CD14-positive monocyte (primary cell): Measurements from ENCODE around the gene CYP26C1. TPM values are rescaled to one million over a fixed set of nuclear protein-coding genes. Genes with fewer than 3 reads are reported as not detected.

Experiments
- DNase-seq, 3 donors: peaks; one replicate each; pipeline ENCODE4 v3.0.0-alpha.2; 2011 to 2022
- H2AFZ ChIP-seq: 2 replicates; pipeline ENCODE4 v1.6.0; 2012; ENCODE audit warnings: mild to moderate bottlenecking, low read depth, low read length, inconsistent platforms; ENCODE audit not compliant: insufficient read depth, poor library complexity, severe bottlenecking
- H3K27ac ChIP-seq, 2 donors: 1 replicate in 1 of 2; 2 replicates in 1 of 2; pipeline ENCODE4 v1.5.1; 2012 to 2013; ENCODE audit warnings: low read length in 2 of 2, control low read depth in 1 of 2, inconsistent platforms in 1 of 2, low read depth in 1 of 2, mild to moderate bottlenecking in 1 of 2
- H3K27me3 ChIP-seq, 2 donors: one replicate each; pipeline versions ENCODE4 v1.6.0 to v1.6.1; 2011 to 2013; ENCODE audit warnings: low read length in 2 of 2; ENCODE audit not compliant: control insufficient read depth in 2 of 2, insufficient read depth in 2 of 2
- H3K36me3 ChIP-seq, 2 donors: replicated peaks in 1 of 2; 1 replicate in 1 of 2; 2 replicates in 1 of 2; pipeline versions ENCODE4 v1.5.1 to v1.6.1; 2012 to 2013; ENCODE audit warnings: low read length in 2 of 2, control low read depth in 1 of 2, inconsistent platforms in 1 of 2, mild to moderate bottlenecking in 1 of 2; ENCODE audit not compliant: insufficient read depth in 2 of 2, control insufficient read depth in 1 of 2
- H3K4me1 ChIP-seq, 2 donors: 1 replicate in 1 of 2; 2 replicates in 1 of 2; pipeline versions ENCODE4 v1.5.1 to v1.6.1; 2012 to 2013; ENCODE audit warnings: low read length in 2 of 2, control low read depth in 1 of 2, inconsistent platforms in 1 of 2, mild to moderate bottlenecking in 1 of 2, moderate library complexity in 1 of 2; ENCODE audit not compliant: insufficient read depth in 2 of 2, control insufficient read depth in 1 of 2
- H3K4me2 ChIP-seq: replicated peaks from 2 replicates; pipeline ENCODE3; 2012; ENCODE audit warnings: low read length, moderate library complexity, mild to moderate bottlenecking; ENCODE audit not compliant: poor library complexity, severe bottlenecking; ENCODE audit errors: extremely low read depth
- H3K4me3 ChIP-seq, 3 experiments: fragments of 200-600 bp in 1 of 3; sonication (generic) in 1 of 3; replicated peaks in 1 of 3; 1 replicate in 2 of 3; 2 replicates in 1 of 3; pipeline ENCODE4 v1.5.1; 2011 to 2013; ENCODE audit warnings: low read length in 3 of 3, mild to moderate bottlenecking in 3 of 3, control low read depth in 2 of 3, low read depth in 2 of 3, inconsistent platforms in 1 of 3, moderate library complexity in 1 of 3
- H3K79me2 ChIP-seq: 2 replicates; pipeline ENCODE4 v1.6.0; 2012; ENCODE audit warnings: mild to moderate bottlenecking, control low read depth, inconsistent platforms, low read length, moderate library complexity; ENCODE audit not compliant: insufficient read depth
- H3K9ac ChIP-seq: 2 replicates; pipeline ENCODE4 v1.6.0; 2017; ENCODE audit warnings: low read length, mild to moderate bottlenecking; ENCODE audit not compliant: insufficient read depth, poor library complexity, severe bottlenecking
- H3K9me3 ChIP-seq, 2 donors: replicated peaks in 1 of 2; 1 replicate in 1 of 2; 2 replicates in 1 of 2; pipeline versions ENCODE4 v1.5.1 to v1.6.1; 2012 to 2013; ENCODE audit warnings: low read length in 2 of 2, control low read depth in 1 of 2; ENCODE audit not compliant: control insufficient read depth in 1 of 2, insufficient read depth in 1 of 2
- H4K20me1 ChIP-seq: 2 replicates; pipeline ENCODE4 v1.6.0; 2012; ENCODE audit warnings: mild to moderate bottlenecking, low read length, control low read depth, moderate library complexity; ENCODE audit not compliant: insufficient read depth
- H3K27ac Mint-ChIP-seq, 7 donors: one replicate each; pipeline ENCODE4 v1.8.0; 2020; ENCODE audit warnings: mild to moderate bottlenecking in 7 of 7, mixed read lengths in 7 of 7, moderate library complexity in 6 of 7, inconsistent platforms in 2 of 7
- H3K27me3 Mint-ChIP-seq, 3 donors: one replicate each; pipeline ENCODE4 v1.8.0; 2021 to 2022; ENCODE audit warnings: low read depth in 3 of 3, mild to moderate bottlenecking in 3 of 3, mixed read lengths in 3 of 3, moderate library complexity in 3 of 3, inconsistent platforms in 1 of 3
- H3K36me3 Mint-ChIP-seq, 2 donors: one replicate each; pipeline ENCODE4 v1.8.0; 2020; ENCODE audit warnings: mixed read lengths in 2 of 2, inconsistent platforms in 1 of 2, mild to moderate bottlenecking in 1 of 2
- H3K4me1 Mint-ChIP-seq: one replicate; pipeline ENCODE4 v1.8.0; 2020; ENCODE audit warnings: mild to moderate bottlenecking, mixed read lengths
- H3K4me3 Mint-ChIP-seq, 2 donors: one replicate each; pipeline ENCODE4 v1.8.0; 2020; ENCODE audit warnings: mild to moderate bottlenecking in 2 of 2, mixed read lengths in 2 of 2, moderate library complexity in 1 of 2
- H3K9me3 Mint-ChIP-seq, 7 donors: one replicate each; pipeline ENCODE4 v1.8.0; 2020 to 2022; ENCODE audit warnings: mixed read lengths in 7 of 7, mild to moderate bottlenecking in 6 of 7, moderate library complexity in 6 of 7, inconsistent platforms in 2 of 7
- WGBS: methylation state at CpG from one replicate; pipeline ENCODE4 v1.1.5; 2013; ENCODE audit warnings: missing lambda C conversion rate; ENCODE audit not compliant: insufficient coverage; 5-methylcytosine and 5-hydroxymethylcytosine counted together
- intact Hi-C, 2 donors: fragments of 100-400 bp; cut with micrococcal nuclease; formaldehyde crosslinking; loops; one replicate each; pipeline versions ENCODE4 v1.15.0 to v1.15.1; 2023
- polyA plus RNA-seq, 3 donors: library from polyadenylated mRNA; depleted of rRNA in 1 of 3; unstranded in 2 of 3; stranded (reverse) in 1 of 3; fragments of 300-500 nt in 2 of 3; fragments of >200 nt in 1 of 3; fragmentation: Illumina TruSeq in 2 of 3; gene quantifications; 1 replicate in 2 of 3; 2 replicates in 1 of 3; pipeline ENCODE4 v1.2.3, GENCODE V29; 2012 to 2021
- TF ChIP-seq, protein P1 (sequence below): fragments of 200-600 bp; IDR thresholded peaks from one replicate; pipeline ENCODE4 v1.8.0; 2022; ENCODE audit warnings: antibody characterized with exemption, mild to moderate bottlenecking

The CYP26C1 gene
- polyA plus RNA-seq, 3 donors = not detected

DNA sequence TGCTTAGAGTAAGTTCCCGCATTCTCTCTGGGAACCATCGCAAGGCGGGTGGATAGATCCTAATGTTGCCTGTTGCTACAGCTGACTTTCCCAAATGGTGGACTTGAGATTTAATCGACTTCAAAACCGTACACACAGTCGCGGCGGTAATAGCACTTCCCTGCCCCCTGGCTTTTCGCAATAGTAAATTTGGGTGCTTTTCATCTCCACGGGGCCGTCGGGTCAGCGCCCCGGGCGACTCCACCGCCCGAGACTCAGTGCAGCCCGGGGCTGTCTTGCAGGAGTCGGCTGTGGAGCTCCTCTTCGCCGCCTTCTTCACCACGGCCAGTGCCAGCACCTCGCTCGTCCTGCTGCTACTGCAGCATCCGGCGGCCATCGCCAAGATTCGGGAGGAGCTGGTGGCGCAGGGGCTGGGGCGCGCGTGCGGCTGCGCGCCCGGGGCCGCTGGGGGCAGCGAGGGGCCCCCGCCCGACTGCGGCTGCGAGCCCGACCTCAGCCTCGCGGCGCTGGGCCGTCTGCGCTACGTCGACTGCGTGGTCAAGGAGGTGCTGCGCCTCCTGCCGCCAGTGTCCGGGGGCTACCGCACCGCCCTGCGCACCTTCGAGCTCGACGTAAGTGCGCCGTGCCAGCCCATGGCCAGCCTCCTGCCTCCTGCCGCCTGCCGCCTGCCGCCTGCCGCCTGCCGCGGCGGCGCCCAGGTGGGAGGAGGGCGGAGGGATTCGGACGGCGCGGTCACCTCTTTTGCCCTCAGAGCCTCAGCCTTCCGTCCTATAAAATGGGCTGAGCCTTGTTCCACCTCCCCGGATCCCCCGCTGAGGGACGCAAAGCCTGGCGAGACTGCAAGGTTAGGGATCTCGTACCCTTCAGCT lies 5.3 kb downstream of the CYP26C1 start:
- peaks cover 89 to 99% (median 94%) of the 10 kb centered on the region in 3 donors for H3K27me3 Mint-ChIP-seq
- Histone ChIP-seq H3K9ac (no peak overlapping the region), H3K27me3 (peaks cover 71 to 94% of the 10 kb centered on the region in 2 donors), H3K27ac (no peak overlapping the region), H3K4me3 (no peak overlapping the region), H4K20me1 (peaks cover 12% of the 10 kb centered on the region), H3K4me2 (no peak overlapping the region), H3K36me3 (no peaks in the 10 kb centered on the region), H3K9me3 (peaks cover 0 to 57% of the 10 kb centered on the region in 2 donors), H2AFZ (no peak overlapping the region), H3K4me1 (peaks cover 8 to 18% of the 10 kb centered on the region in 2 donors), H3K79me2 (no peaks in the 10 kb centered on the region)
- H3K4me1 Mint-ChIP-seq = peaks cover 22% of the 10 kb centered on the region
- H3K4me3 Mint-ChIP-seq = peak overlapping the region in 1 of 2 donors; percentile 91
- H3K27ac Mint-ChIP-seq = peak overlapping the region in 1 of 7 donors; percentile 50
- 5% methylated on average over 66 of the region's 81 CpGs for WGBS
- intact Hi-C loops = no loop called here
- peaks cover 0 to 11% (median 4%) of the 10 kb centered on the region in 7 donors for H3K9me3 Mint-ChIP-seq
- peaks cover 4 to 18% of the 10 kb centered on the region in 2 donors for H3K36me3 Mint-ChIP-seq
- no peak for DNase-seq
- TF ChIP-seq, protein P1, sequence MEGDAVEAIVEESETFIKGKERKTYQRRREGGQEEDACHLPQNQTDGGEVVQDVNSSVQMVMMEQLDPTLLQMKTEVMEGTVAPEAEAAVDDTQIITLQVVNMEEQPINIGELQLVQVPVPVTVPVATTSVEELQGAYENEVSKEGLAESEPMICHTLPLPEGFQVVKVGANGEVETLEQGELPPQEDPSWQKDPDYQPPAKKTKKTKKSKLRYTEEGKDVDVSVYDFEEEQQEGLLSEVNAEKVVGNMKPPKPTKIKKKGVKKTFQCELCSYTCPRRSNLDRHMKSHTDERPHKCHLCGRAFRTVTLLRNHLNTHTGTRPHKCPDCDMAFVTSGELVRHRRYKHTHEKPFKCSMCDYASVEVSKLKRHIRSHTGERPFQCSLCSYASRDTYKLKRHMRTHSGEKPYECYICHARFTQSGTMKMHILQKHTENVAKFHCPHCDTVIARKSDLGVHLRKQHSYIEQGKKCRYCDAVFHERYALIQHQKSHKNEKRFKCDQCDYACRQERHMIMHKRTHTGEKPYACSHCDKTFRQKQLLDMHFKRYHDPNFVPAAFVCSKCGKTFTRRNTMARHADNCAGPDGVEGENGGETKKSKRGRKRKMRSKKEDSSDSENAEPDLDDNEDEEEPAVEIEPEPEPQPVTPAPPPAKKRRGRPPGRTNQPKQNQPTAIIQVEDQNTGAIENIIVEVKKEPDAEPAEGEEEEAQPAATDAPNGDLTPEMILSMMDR = no peak

DNA sequence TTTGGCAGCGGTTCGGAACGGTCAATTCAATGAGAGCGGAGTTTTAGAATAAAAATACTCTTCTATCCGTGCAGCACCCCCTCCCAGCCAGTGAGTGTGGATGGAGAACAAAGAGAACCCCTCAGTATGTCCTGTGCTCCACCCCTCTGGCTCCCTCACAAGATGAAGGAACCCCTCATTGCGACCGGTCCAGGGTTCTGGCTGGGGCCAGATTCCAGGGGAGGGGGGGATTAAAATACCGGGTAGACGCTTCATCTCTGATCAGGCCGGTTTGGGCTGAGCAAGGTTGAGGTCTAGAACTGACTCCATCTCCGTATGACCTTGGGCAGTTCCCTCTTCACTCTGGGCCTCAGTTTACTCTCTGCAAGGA lies 5.9 kb downstream of the CYP26C1 start:
- peaks cover 6% of the 10 kb centered on the region for H4K20me1 ChIP-seq
- Mint-ChIP-seq H3K4me3 (peak overlapping the region in 1 of 2 donors; percentile 91), H3K9me3 (peaks cover 0 to 13% (median 3%) of the 10 kb centered on the region in 7 donors), H3K4me1 (peaks cover 22% of the 10 kb centered on the region), H3K36me3 (peaks cover under 1 to 18% of the 10 kb centered on the region in 2 donors), H3K27me3 (peaks cover 88 to 99% (median 97%) of the 10 kb centered on the region in 3 donors), H3K27ac (no peak overlapping the region)
- TF ChIP-seq, protein P1 = no peak
- 7% methylated on average over 2 of the region's 11 CpGs for WGBS
- H3K79me2 ChIP-seq = no peaks in the 10 kb centered on the region
- no peak overlapping the region for H3K27ac ChIP-seq
- no peaks in the 10 kb centered on the region for H3K36me3 ChIP-seq
- H3K4me3 ChIP-seq = no peak overlapping the region
- H3K9me3 ChIP-seq = peaks cover 0 to 57% of the 10 kb centered on the region in 2 donors
- no peak overlapping the region for H2AFZ ChIP-seq
- DNase-seq = no peak
- no peak overlapping the region for H3K9ac ChIP-seq
- H3K27me3 ChIP-seq = peaks cover 72 to 92% of the 10 kb centered on the region in 2 donors
- intact Hi-C loops = no loop called here
- peaks cover 8 to 15% of the 10 kb centered on the region in 2 donors for H3K4me1 ChIP-seq
- no peak overlapping the region for H3K4me2 ChIP-seq
